Stimulated activated naive CD8-positive, alpha-beta T cell treated with anti-CD3 and anti-CD28 coated beads, Interleukin-15, Interleukin-2, amounts not matched to agents 100 ng/mL and 50 ng/mL, for 24 hours (primary cell): ENCODE measurements around the gene IGF2.

ENCODE experiments used
- H3K27ac Mint-ChIP-seq: one replicate; pipeline ENCODE4 v1.8.0; 2021; ENCODE audit warnings: mild to moderate bottlenecking, mixed read lengths
- H3K27me3 Mint-ChIP-seq: one replicate; pipeline ENCODE4 v1.8.0; 2021; ENCODE audit warnings: mixed read lengths
- H3K36me3 Mint-ChIP-seq: one replicate; pipeline ENCODE4 v1.8.0; 2021; ENCODE audit warnings: low read depth, mixed read lengths
- H3K4me1 Mint-ChIP-seq: one replicate; pipeline ENCODE4 v1.8.0; 2021; ENCODE audit warnings: low read depth, mixed read lengths
- H3K4me3 Mint-ChIP-seq: one replicate; pipeline ENCODE4 v1.8.0; 2021; ENCODE audit warnings: mild to moderate bottlenecking, mixed read lengths
- H3K9me3 Mint-ChIP-seq: one replicate; pipeline ENCODE4 v1.8.0; 2021; ENCODE audit warnings: mixed read lengths

IGF2 gene

GRCh38 chr11:2115308-2115707 is 23.9 kb downstream of the IGF2 start:
- Mint-ChIP-seq H3K27ac (no peak overlapping the region), H3K9me3 (no peaks in the 10 kb centered on the region), H3K27me3 (peaks cover 27% of the 10 kb centered on the region), H3K36me3 (no peaks in the 10 kb centered on the region), H3K4me3 (no peak overlapping the region), H3K4me1 (no peaks in the 10 kb centered on the region)

- Mint-ChIP-seq H3K36me3 (no peaks in the 10 kb centered on the region), H3K27me3 (peaks cover 26% of the 10 kb centered on the region), H3K9me3 (no peaks in the 10 kb centered on the region), H3K4me3 (no peak overlapping the region), H3K27ac (no peak overlapping the region), H3K4me1 (no peaks in the 10 kb centered on the region)
Measured at GRCh38 chr11:2114430-2115241, 24.6 kb downstream of the IGF2 start.

- Mint-ChIP-seq H3K36me3 (no peaks in the 10 kb centered on the region), H3K9me3 (no peaks in the 10 kb centered on the region), H3K4me1 (no peaks in the 10 kb centered on the region), H3K27ac (no peak overlapping the region), H3K27me3 (peaks cover 24% of the 10 kb centered on the region), H3K4me3 (no peak overlapping the region)
Measured at GRCh38 chr11:2113776-2114175, 25.4 kb downstream of the IGF2 start.

GRCh38 chr11:2110521-2110920 is 28.7 kb downstream of the IGF2 start:
- H3K27ac Mint-ChIP-seq, result no peak overlapping the region
- H3K36me3 Mint-ChIP-seq, result no peaks in the 10 kb centered on the region
- H3K9me3 Mint-ChIP-seq, result no peaks in the 10 kb centered on the region
- H3K4me1 Mint-ChIP-seq, result no peaks in the 10 kb centered on the region
- peaks cover 8% of the 10 kb centered on the region for H3K27me3 Mint-ChIP-seq
- no peak overlapping the region for H3K4me3 Mint-ChIP-seq

- no peaks in the 10 kb centered on the region for H3K36me3 Mint-ChIP-seq
- H3K27me3 Mint-ChIP-seq, result peaks cover 8% of the 10 kb centered on the region
- H3K4me3 Mint-ChIP-seq, result no peak overlapping the region
- H3K4me1 Mint-ChIP-seq, result no peaks in the 10 kb centered on the region
- H3K27ac Mint-ChIP-seq, result no peak overlapping the region
- H3K9me3 Mint-ChIP-seq, result no peaks in the 10 kb centered on the region
Measured at GRCh38 chr11:2109541-2110019, 29.6 kb downstream of the IGF2 start.

- Mint-ChIP-seq H3K4me1 (no peaks in the 10 kb centered on the region), H3K27me3 (peaks cover 12% of the 10 kb centered on the region), H3K27ac (no peak overlapping the region), H3K36me3 (no peaks in the 10 kb centered on the region), H3K4me3 (no peak overlapping the region), H3K9me3 (no peaks in the 10 kb centered on the region)
Measured at GRCh38 chr11:2108675-2109491, 30.3 kb downstream of the IGF2 start.

- Mint-ChIP-seq H3K4me3 (no peak overlapping the region), H3K36me3 (no peaks in the 10 kb centered on the region)
Measured at GRCh38 chr11:2107941-2108630, 31.1 kb downstream of the IGF2 start.

GRCh38 chr11:2107521-2107920 is 31.7 kb downstream of the IGF2 start:
- H3K27ac Mint-ChIP-seq, result no peak overlapping the region
- H3K36me3 Mint-ChIP-seq, result no peaks in the 10 kb centered on the region
- no peaks in the 10 kb centered on the region for H3K4me1 Mint-ChIP-seq
- H3K4me3 Mint-ChIP-seq, result no peak overlapping the region
- peaks cover 12% of the 10 kb centered on the region for H3K27me3 Mint-ChIP-seq
- no peaks in the 10 kb centered on the region for H3K9me3 Mint-ChIP-seq

More at GRCh38 chr11:2107941-2108630, 31.1 kb downstream of the IGF2 start:
- Mint-ChIP-seq H3K9me3 (no peaks in the 10 kb centered on the region), H3K4me1 (no peaks in the 10 kb centered on the region), H3K27ac (no peak overlapping the region), H3K27me3 (peaks cover 12% of the 10 kb centered on the region)

- H3K9me3 Mint-ChIP-seq, result no peaks in the 10 kb centered on the region
- no peak overlapping the region for H3K4me3 Mint-ChIP-seq
- no peaks in the 10 kb centered on the region for H3K4me1 Mint-ChIP-seq
- H3K36me3 Mint-ChIP-seq, result no peaks in the 10 kb centered on the region
- H3K27ac Mint-ChIP-seq, result no peak overlapping the region
- H3K27me3 Mint-ChIP-seq, result peaks cover 12% of the 10 kb centered on the region
Measured at GRCh38 chr11:2106583-2107209, 32.5 kb downstream of the IGF2 start.

- Mint-ChIP-seq H3K4me1 (no peaks in the 10 kb centered on the region), H3K27ac (no peak overlapping the region), H3K36me3 (no peaks in the 10 kb centered on the region), H3K9me3 (no peaks in the 10 kb centered on the region), H3K27me3 (peaks cover 12% of the 10 kb centered on the region), H3K4me3 (no peak overlapping the region)
Measured at GRCh38 chr11:2105511-2105910, 33.7 kb downstream of the IGF2 start.

GRCh38 chr11:2104524-2105440 is 34.4 kb downstream of the IGF2 start:
- no peaks in the 10 kb centered on the region for H3K4me1 Mint-ChIP-seq
- no peak overlapping the region for H3K27ac Mint-ChIP-seq
- no peaks in the 10 kb centered on the region for H3K9me3 Mint-ChIP-seq
- H3K36me3 Mint-ChIP-seq, result no peaks in the 10 kb centered on the region
- no peak overlapping the region for H3K4me3 Mint-ChIP-seq
- H3K27me3 Mint-ChIP-seq, result peaks cover 8% of the 10 kb centered on the region

- Mint-ChIP-seq H3K9me3 (no peaks in the 10 kb centered on the region), H3K4me3 (no peak overlapping the region), H3K4me1 (no peaks in the 10 kb centered on the region), H3K27me3 (peaks cover 6% of the 10 kb centered on the region), H3K36me3 (no peaks in the 10 kb centered on the region), H3K27ac (no peak overlapping the region)
Measured at GRCh38 chr11:2103668-2104523, 35.3 kb downstream of the IGF2 start.

GRCh38 chr11:2102883-2103213 is 36.3 kb downstream of the IGF2 start:
- peaks cover 3% of the 10 kb centered on the region for H3K27me3 Mint-ChIP-seq
- H3K36me3 Mint-ChIP-seq, result no peaks in the 10 kb centered on the region
- no peak overlapping the region for H3K27ac Mint-ChIP-seq
- no peaks in the 10 kb centered on the region for H3K4me1 Mint-ChIP-seq
- H3K9me3 Mint-ChIP-seq, result no peaks in the 10 kb centered on the region
- no peak overlapping the region for H3K4me3 Mint-ChIP-seq
